ENCODE results near the gene ACSM3. TPM values are rescaled to one million over a fixed set of nuclear protein-coding genes. Genes with fewer than 3 reads are reported as not detected.

Gene ACSM3
- total and polyA plus RNA-seq, 3 donors from 2014 or later, result 41.1 to 120 (median 68.0) TPM

DNA sequence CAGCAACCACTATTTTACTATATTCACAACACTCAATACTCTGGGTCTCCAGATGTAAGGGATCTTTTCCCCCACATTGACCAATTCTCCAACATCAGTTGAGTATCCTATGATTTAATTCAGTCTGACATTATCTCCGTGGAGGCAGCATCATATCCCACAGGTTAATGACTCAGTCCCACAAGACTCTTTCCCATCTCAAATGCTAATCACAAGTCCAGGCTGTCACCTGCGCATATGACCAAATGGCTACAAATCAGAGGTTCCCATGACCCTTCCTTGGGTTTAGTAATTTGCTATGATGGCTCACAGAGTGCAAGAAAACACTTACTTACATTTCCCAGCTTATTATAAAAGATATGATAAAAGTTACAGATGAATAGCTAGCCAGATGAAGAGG, 18.7 kb downstream of the ACSM3 start:
- no peaks in the 10 kb centered on the region for H3K4me1 ChIP-seq
- H3K9me3 ChIP-seq, result no peaks in the 10 kb centered on the region
- no peaks in the 10 kb centered on the region for H3K27me3 ChIP-seq
- DNase-seq, result no peak
- H3K27ac ChIP-seq, result no peak overlapping the region
- H3K4me3 ChIP-seq, result no peak overlapping the region
- no peaks in the 10 kb centered on the region for H3K36me3 ChIP-seq (ENCODE audit: low read depth, missing control alignments)
- 90 to 91% methylated on average over 2 of the region's 2 CpGs for WGBS, 2 donors
- TF ChIP-seq, protein P1, sequence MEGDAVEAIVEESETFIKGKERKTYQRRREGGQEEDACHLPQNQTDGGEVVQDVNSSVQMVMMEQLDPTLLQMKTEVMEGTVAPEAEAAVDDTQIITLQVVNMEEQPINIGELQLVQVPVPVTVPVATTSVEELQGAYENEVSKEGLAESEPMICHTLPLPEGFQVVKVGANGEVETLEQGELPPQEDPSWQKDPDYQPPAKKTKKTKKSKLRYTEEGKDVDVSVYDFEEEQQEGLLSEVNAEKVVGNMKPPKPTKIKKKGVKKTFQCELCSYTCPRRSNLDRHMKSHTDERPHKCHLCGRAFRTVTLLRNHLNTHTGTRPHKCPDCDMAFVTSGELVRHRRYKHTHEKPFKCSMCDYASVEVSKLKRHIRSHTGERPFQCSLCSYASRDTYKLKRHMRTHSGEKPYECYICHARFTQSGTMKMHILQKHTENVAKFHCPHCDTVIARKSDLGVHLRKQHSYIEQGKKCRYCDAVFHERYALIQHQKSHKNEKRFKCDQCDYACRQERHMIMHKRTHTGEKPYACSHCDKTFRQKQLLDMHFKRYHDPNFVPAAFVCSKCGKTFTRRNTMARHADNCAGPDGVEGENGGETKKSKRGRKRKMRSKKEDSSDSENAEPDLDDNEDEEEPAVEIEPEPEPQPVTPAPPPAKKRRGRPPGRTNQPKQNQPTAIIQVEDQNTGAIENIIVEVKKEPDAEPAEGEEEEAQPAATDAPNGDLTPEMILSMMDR (IDR thresholded peaks at IDR 0.05), result no peak
- no peak for TF ChIP-seq POLR2A (IDR thresholded peaks at IDR 0.05)
- intact Hi-C loops (cut with DNase I; ENCODE audit: low total_unique reads), result no loop called here

DNA sequence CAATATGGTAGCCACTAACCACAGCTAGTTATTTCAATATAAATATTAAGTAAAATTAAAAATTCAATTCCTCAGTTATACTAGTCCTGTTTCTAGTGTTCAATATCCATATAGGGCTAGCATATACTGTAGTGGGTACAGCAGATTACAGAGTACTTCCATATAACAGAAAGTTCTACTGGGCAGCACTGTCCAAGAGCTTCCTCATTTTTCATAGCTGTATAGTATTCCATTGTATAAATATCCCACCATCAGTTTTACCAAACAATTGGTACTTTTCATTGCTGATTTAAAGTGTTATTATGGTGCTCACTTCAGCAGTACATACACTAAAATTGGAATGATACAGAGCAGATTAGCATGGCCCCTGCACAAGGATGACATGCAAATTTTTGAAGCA, 20.4 kb downstream of the ACSM3 start:
- TF ChIP-seq, protein P1 (IDR thresholded peaks at IDR 0.05), result no peak
- TF ChIP-seq POLR2A (IDR thresholded peaks at IDR 0.05), result no peak
- H3K4me1 ChIP-seq, result no peaks in the 10 kb centered on the region
- H3K27me3 ChIP-seq, result no peaks in the 10 kb centered on the region
- no peaks in the 10 kb centered on the region for H3K9me3 ChIP-seq
- H3K36me3 ChIP-seq (ENCODE audit: low read depth, missing control alignments), result no peaks in the 10 kb centered on the region
- H3K4me3 ChIP-seq, result no peak overlapping the region
- DNase-seq, result no peak
- no peak overlapping the region for H3K27ac ChIP-seq
- intact Hi-C loops (cut with DNase I; ENCODE audit: low total_unique reads), result no loop called here

DNA sequence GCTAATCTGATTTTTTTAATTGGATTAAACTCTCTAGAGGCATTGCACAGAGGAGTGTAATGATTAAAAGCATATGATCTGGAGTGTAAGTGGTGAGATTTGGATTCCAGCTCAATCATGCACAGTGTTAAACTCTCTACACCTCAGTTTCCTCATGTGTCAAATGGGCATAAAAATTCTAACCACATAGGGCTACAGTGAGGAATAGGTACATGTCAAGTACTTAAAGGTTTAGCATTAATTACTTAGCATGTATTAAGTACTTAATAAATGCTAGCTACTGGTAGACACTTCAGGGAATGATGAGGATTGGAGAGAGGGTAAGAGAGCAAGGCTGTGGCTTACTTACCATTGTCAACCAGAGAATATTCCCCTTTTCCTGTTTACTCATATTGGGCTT, 25.3 kb downstream of the ACSM3 start:
- no peaks in the 10 kb centered on the region for H3K9me3 ChIP-seq
- no peaks in the 10 kb centered on the region for H3K4me1 ChIP-seq
- H3K36me3 ChIP-seq (ENCODE audit: low read depth, missing control alignments), result no peaks in the 10 kb centered on the region
- intact Hi-C loops (cut with DNase I; ENCODE audit: low total_unique reads), result no loop called here
- no peak overlapping the region for H3K27ac ChIP-seq
- TF ChIP-seq POLR2A (IDR thresholded peaks at IDR 0.05), result no peak
- TF ChIP-seq, protein P1 (IDR thresholded peaks at IDR 0.05), result no peak
- H3K27me3 ChIP-seq, result no peaks in the 10 kb centered on the region
- H3K4me3 ChIP-seq, result no peak overlapping the region
- no peak for DNase-seq

DNA sequence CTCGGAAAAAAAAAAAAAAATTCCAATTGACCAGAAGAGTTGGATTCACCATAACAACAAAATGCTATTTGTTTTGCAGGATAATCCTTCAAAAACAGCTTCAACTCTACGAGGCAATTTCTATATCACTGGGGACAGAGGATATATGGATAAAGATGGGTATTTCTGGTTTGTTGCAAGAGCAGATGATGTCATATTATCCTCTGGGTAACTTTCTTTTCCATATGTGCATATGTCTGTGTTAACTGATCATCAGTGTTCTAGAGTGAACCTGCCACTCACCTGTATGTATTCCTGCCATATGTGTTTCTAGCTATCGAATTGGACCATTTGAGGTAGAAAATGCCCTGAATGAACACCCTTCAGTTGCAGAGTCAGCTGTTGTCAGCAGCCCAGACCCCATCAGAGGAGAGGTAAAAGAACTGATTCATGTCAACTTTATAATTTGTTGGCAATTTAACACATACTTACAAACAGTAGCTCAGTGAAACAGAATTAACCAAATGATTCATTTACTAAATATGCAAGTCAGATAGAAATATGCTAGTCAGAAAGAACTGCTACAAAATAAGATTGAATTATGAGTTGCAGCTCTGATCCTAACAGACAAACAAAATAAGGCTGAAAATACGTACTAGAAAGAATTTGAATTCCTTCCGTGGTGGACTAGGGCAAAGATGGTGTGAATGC, 28.3 kb downstream of the ACSM3 start:
- Histone ChIP-seq H3K4me1 (no peaks in the 10 kb centered on the region), H3K9me3 (no peaks in the 10 kb centered on the region), H3K4me3 (no peak overlapping the region), H3K27me3 (no peaks in the 10 kb centered on the region), H3K27ac (no peak overlapping the region), H3K36me3 (ENCODE audit: low read depth, missing control alignments) (no peaks in the 10 kb centered on the region)
- TF ChIP-seq, protein P1 (IDR thresholded peaks at IDR 0.05), result no peak
- TF ChIP-seq POLR2A (IDR thresholded peaks at IDR 0.05), result no peak
- WGBS, 2 donors, result 91 to 92% methylated on average over 5 of the region's 5 CpGs
- DNase-seq, result no peak
- intact Hi-C loops (cut with DNase I; ENCODE audit: low total_unique reads), result no loop called here

DNA sequence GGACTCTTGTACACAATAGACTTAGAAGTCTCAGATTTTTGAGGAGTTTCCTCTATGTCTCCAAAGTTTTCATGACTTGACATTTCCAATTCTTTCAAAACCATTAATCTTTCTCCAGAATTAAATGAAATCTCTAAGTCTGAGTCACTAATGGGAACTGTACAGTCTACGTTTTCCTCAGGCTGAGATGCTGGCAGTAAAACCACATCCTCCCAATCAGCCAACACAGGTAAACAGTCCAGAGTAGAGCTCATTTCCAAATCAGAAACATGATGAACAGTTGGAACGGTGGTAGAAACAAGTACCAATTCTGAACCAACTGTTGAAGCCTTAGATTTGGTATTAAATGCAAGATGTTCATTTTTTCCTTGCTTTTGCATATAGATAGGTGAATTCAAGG, 34.5 kb downstream of the ACSM3 start:
- Histone ChIP-seq H3K4me1 (no peaks in the 10 kb centered on the region), H3K27ac (no peak overlapping the region), H3K27me3 (no peaks in the 10 kb centered on the region), H3K4me3 (no peak overlapping the region), H3K9me3 (no peaks in the 10 kb centered on the region), H3K36me3 (ENCODE audit: low read depth, missing control alignments) (no peaks in the 10 kb centered on the region)
- TF ChIP-seq POLR2A (IDR thresholded peaks at IDR 0.05), result no peak
- TF ChIP-seq, protein P1 (IDR thresholded peaks at IDR 0.05), result no peak
- 77 to 87% methylated on average over 2 of the region's 2 CpGs for WGBS, 2 donors
- no peak for DNase-seq
- intact Hi-C loops (cut with DNase I; ENCODE audit: low total_unique reads), result no loop called here

All from testis (tissue), 3 donors.